ENCODE data around the gene FAIM.

DNA sequence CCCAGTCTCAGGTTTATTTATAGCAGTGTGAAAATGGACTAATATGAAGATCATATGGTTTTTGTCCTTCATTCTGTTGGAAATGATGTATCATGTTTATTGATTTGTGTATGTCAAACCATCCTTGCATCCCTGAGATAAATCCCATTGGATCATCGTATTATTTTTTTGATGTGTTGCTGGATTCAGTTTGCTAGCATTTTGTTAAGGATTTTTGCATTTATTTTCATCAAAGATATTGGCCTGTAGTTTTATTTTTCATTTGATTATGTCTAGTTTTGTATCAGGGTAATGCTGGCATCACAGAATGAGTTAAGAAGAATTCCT is 34.3 kb downstream of the FAIM start:
- TF ChIP-seq POLR2A (IDR thresholded peaks at IDR 0.05): no peak
- TF ChIP-seq, protein P1, sequence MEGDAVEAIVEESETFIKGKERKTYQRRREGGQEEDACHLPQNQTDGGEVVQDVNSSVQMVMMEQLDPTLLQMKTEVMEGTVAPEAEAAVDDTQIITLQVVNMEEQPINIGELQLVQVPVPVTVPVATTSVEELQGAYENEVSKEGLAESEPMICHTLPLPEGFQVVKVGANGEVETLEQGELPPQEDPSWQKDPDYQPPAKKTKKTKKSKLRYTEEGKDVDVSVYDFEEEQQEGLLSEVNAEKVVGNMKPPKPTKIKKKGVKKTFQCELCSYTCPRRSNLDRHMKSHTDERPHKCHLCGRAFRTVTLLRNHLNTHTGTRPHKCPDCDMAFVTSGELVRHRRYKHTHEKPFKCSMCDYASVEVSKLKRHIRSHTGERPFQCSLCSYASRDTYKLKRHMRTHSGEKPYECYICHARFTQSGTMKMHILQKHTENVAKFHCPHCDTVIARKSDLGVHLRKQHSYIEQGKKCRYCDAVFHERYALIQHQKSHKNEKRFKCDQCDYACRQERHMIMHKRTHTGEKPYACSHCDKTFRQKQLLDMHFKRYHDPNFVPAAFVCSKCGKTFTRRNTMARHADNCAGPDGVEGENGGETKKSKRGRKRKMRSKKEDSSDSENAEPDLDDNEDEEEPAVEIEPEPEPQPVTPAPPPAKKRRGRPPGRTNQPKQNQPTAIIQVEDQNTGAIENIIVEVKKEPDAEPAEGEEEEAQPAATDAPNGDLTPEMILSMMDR (IDR thresholded peaks at IDR 0.05): no peak
